K562 (cell line): Measurements from ENCODE around the gene RPL28. TPM values are rescaled to one million over a fixed set of nuclear protein-coding genes. Genes with fewer than 3 reads are reported as not detected.

Experiments used
- ARHGAP35 ChIP-seq: fragments of 450-650 bp; IDR thresholded peaks from 2 replicates; pipeline ENCODE4 v1.6.1; 2018; ENCODE audit not compliant: partially characterized antibody
- CBX3 ChIP-seq, 2 experiments: IDR thresholded peaks; 1 replicate in 1 of 2; 2 replicates in 1 of 2; pipeline ENCODE4 v1.6.1; 2012; ENCODE audit warnings: inconsistent platforms in 2 of 2, low read length in 2 of 2, borderline replicate concordance in 1 of 2, control low read depth in 1 of 2
- FOSL1 ChIP-seq: fragments of 200-800 bp; sonication (Bioruptor generic); conservative IDR thresholded peaks from 2 replicates; pipeline ENCODE4 v1.6.1; 2016; ENCODE audit warnings: missing genetic modification characterization, missing compliant biosample characterization
- FOXA3 ChIP-seq, 2 experiments: fragments of 450-650 bp in 1 of 2; sonication (generic) in 1 of 2; formaldehyde crosslinking; IDR thresholded peaks in 1 of 2; conservative IDR thresholded peaks in 1 of 2; 2 replicates each; pipeline versions ENCODE4 v1.4.0 to v1.8.0; 2020 to 2022; ENCODE audit warnings: mild to moderate bottlenecking in 2 of 2, missing genetic modification reagents in 1 of 2
- GTF2A2 ChIP-seq: IDR thresholded peaks from 2 replicates; pipeline ENCODE4 v1.6.1; 2016; ENCODE audit warnings: mild to moderate bottlenecking, missing genetic modification characterization, missing compliant biosample characterization
- HCFC1 ChIP-seq: IDR thresholded peaks from 2 replicates; pipeline ENCODE4 v1.6.1; 2012; ENCODE audit warnings: low read depth, low read length, improper control_type of control experiment
- HDAC1 ChIP-seq, 2 experiments: fragments of 450-650 bp; IDR thresholded peaks; 2 replicates each; pipeline ENCODE4 v1.6.1; 2016 to 2017; ENCODE audit warnings: inconsistent platforms in 1 of 2, mild to moderate bottlenecking in 1 of 2, moderate library complexity in 1 of 2
- HSF4 ChIP-seq: fragments of 250-450 bp; sonication (Bioruptor Pico); IDR thresholded peaks from 2 replicates; pipeline ENCODE4 v2.1.2; 2022; ENCODE audit warnings: mild to moderate bottlenecking, moderate library complexity, borderline replicate concordance
- MECOM ChIP-seq: fragments of 250-450 bp; sonication (Bioruptor Pico); IDR thresholded peaks from 2 replicates; pipeline ENCODE4 v1.8.0; 2022; ENCODE audit warnings: inconsistent platforms
- NBN ChIP-seq: fragments of 450-650 bp; IDR thresholded peaks from 2 replicates; pipeline ENCODE4 v1.6.1; 2016; ENCODE audit warnings: low read depth, mild to moderate bottlenecking
- NELFE ChIP-seq: IDR thresholded peaks from 2 replicates; pipeline ENCODE4 v1.6.1; 2011; ENCODE audit warnings: mild to moderate bottlenecking; ENCODE audit not compliant: insufficient read depth, insufficient read length
- PCBP1 ChIP-seq: fragments of 200-400 bp; formaldehyde crosslinking; IDR thresholded peaks from 2 replicates; pipeline ENCODE4 v1.6.1; 2018; ENCODE audit warnings: mild to moderate bottlenecking, low read depth, low read length; ENCODE audit not compliant: poor library complexity, severe bottlenecking
- PHF8 ChIP-seq: fragments of 200-600 bp; sonication (generic); IDR thresholded peaks from 2 replicates; pipeline ENCODE4 v1.6.1; 2012; ENCODE audit warnings: mixed run types, mild to moderate bottlenecking, inconsistent platforms, low read length, moderate library complexity, borderline replicate concordance
- POLR2G ChIP-seq: fragments of 200-400 bp; formaldehyde crosslinking; IDR thresholded peaks from 2 replicates; pipeline ENCODE4 v1.6.1; 2017; ENCODE audit warnings: low read depth, mild to moderate bottlenecking, antibody characterized with exemption, low read length, moderate library complexity
- SRSF7 ChIP-seq: fragments of 200-400 bp; formaldehyde crosslinking; optimal IDR thresholded peaks from 2 replicates; pipeline ENCODE3; 2017; ENCODE audit warnings: mild to moderate bottlenecking, low read depth, low read length
- TRIM24 ChIP-seq, 2 experiments: fragments of 450-650 bp; IDR thresholded peaks; 2 replicates each; pipeline ENCODE4 v1.6.1; 2016
- ZNF12 ChIP-seq: sonication (generic); formaldehyde crosslinking; IDR thresholded peaks from 2 replicates; pipeline ENCODE4 v1.4.0; 2020; ENCODE audit warnings: mild to moderate bottlenecking, missing genetic modification reagents
- ZNF3 ChIP-seq: fragments of 250-450 bp; sonication (Bioruptor Pico); IDR thresholded peaks from 2 replicates; pipeline ENCODE4 v1.5.0; 2021; ENCODE audit warnings: mild to moderate bottlenecking, moderate library complexity
- polyA plus RNA-seq, 8 experiments: library from polyadenylated mRNA; depleted of rRNA in 4 of 8; stranded (reverse) in 5 of 8; unstranded in 3 of 8; fragments of >200 nt; fragmentation: Nextera tagmentation in 2 of 8; fragmentation: Illumina TruSeq in 1 of 8; extraction: Ambion mirVana in 2 of 8; extraction: Trizol in 1 of 8; gene quantifications; 2 replicates each; pipeline versions ENCODE4 v1.2.1 to v1.2.3, GENCODE V29; 2011 to 2014; ENCODE audit warnings: inconsistent platforms in 1 of 8, missing spikeins in 1 of 8
- total RNA-seq, 7 experiments: library from RNA; depleted of rRNA in 6 of 7; stranded (reverse); fragments of >200 nt in 6 of 7; fragmentation: Illumina TruSeq in 2 of 7; extraction: Trizol in 2 of 7; gene quantifications; 2 replicates each; pipeline versions ENCODE4 v1.2.1 to v1.2.3, GENCODE V29; 2011 to 2021; ENCODE audit warnings: low replicate concordance in 1 of 7
- TF ChIP-seq, protein P1 (sequence below): fragments of 450-650 bp; IDR thresholded peaks from 2 replicates; pipeline ENCODE4 v1.6.1; 2016; ENCODE audit warnings: low read depth, mild to moderate bottlenecking, moderate library complexity
- TF ChIP-seq, protein P2 (sequence below): fragments of 250-450 bp; sonication (Bioruptor Pico); IDR thresholded peaks from 2 replicates; pipeline ENCODE4 v1.4.0; 2020; ENCODE audit warnings: mild to moderate bottlenecking
- TF ChIP-seq, protein P3 (sequence below): fragments of 150-350 bp; conservative IDR thresholded peaks from 2 replicates; pipeline ENCODE4 v1.6.1; 2014; ENCODE audit warnings: low read length
- TF ChIP-seq, protein P4 (sequence below), 2 experiments: IDR thresholded peaks; 2 replicates each; pipeline ENCODE4 v1.6.1; 2011; ENCODE audit warnings: borderline replicate concordance in 1 of 2, control low read depth in 1 of 2, low read depth in 1 of 2, low read length in 1 of 2, mild to moderate bottlenecking in 1 of 2, mixed read lengths in 1 of 2, moderate library complexity in 1 of 2; ENCODE audit not compliant: insufficient read depth in 1 of 2, insufficient read length in 1 of 2, poor library complexity in 1 of 2, severe bottlenecking in 1 of 2; ENCODE audit errors: extremely low read depth in 1 of 2

The RPL28 gene
- total and polyA plus RNA-seq, 9 of the 15 experiments (the other 6 are each of a cell fraction or from before 2014, with no cell fraction given): 124 to 3,106 (median 622) TPM

DNA sequence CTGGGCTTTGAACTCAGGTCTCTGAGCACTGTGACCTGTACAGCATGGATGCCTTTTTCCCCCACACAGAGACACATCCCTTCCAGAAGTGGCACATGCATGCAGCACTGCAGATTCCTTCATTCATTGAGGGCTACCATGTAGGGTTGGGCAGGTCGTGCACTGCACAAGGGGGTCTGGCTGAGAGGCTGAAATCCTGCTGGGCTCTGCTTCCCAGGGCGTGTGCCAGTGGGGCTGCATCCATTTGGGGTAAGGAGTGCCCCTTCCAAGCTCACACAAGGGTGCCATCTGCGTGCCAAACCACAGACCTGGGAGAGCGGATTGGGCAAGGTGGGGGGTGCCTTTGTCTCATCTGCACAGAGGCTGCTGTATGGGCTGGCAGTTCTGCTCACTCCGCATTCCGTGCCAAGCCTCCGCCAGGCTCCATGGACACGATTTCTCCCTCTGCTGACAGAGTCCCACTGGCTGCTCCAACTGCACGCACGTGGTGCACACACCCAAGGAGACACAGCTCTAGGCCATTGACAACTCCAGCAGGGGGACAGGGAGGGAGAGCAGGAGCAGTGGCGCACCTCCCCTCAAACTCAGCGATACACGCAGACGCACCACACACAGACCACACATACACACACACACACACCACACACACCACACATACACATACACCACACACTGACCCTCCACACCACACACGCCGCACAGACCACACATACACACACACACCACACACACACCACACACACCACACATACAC, 61.9 kb downstream of the RPL28 start (continued):
- TF ChIP-seq, protein P1, sequence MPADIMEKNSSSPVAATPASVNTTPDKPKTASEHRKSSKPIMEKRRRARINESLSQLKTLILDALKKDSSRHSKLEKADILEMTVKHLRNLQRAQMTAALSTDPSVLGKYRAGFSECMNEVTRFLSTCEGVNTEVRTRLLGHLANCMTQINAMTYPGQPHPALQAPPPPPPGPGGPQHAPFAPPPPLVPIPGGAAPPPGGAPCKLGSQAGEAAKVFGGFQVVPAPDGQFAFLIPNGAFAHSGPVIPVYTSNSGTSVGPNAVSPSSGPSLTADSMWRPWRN: no peak
- TF ChIP-seq NBN: no peak
- TF ChIP-seq ZNF12 (CRISPR knock-in tag): no peak
- TF ChIP-seq PHF8: no peak
- no peak for TF ChIP-seq PCBP1
- no peak for TF ChIP-seq FOXA3 (CRISPR knock-in tag; conservative IDR thresholded peaks at IDR 0.05 in 1 of 2, IDR thresholded peaks at IDR 0.05 in 1 of 2)
- no peak for TF ChIP-seq HSF4
- TF ChIP-seq TRIM24 (IDR thresholded peaks at IDR 0.05): no peak
- TF ChIP-seq NELFE: no peak
- TF ChIP-seq SRSF7: no peak
- no peak for TF ChIP-seq ARHGAP35
- no peak for TF ChIP-seq GTF2A2
- TF ChIP-seq, protein P2, sequence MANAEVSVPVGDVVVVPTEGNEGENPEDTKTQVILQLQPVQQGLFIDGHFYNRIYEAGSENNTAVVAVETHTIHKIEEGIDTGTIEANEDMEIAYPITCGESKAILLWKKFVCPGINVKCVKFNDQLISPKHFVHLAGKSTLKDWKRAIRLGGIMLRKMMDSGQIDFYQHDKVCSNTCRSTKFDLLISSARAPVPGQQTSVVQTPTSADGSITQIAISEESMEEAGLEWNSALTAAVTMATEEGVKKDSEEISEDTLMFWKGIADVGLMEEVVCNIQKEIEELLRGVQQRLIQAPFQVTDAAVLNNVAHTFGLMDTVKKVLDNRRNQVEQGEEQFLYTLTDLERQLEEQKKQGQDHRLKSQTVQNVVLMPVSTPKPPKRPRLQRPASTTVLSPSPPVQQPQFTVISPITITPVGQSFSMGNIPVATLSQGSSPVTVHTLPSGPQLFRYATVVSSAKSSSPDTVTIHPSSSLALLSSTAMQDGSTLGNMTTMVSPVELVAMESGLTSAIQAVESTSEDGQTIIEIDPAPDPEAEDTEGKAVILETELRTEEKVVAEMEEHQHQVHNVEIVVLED (CRISPR knock-in tag): no peak
- no peak for TF ChIP-seq POLR2G
- TF ChIP-seq, protein P3, sequence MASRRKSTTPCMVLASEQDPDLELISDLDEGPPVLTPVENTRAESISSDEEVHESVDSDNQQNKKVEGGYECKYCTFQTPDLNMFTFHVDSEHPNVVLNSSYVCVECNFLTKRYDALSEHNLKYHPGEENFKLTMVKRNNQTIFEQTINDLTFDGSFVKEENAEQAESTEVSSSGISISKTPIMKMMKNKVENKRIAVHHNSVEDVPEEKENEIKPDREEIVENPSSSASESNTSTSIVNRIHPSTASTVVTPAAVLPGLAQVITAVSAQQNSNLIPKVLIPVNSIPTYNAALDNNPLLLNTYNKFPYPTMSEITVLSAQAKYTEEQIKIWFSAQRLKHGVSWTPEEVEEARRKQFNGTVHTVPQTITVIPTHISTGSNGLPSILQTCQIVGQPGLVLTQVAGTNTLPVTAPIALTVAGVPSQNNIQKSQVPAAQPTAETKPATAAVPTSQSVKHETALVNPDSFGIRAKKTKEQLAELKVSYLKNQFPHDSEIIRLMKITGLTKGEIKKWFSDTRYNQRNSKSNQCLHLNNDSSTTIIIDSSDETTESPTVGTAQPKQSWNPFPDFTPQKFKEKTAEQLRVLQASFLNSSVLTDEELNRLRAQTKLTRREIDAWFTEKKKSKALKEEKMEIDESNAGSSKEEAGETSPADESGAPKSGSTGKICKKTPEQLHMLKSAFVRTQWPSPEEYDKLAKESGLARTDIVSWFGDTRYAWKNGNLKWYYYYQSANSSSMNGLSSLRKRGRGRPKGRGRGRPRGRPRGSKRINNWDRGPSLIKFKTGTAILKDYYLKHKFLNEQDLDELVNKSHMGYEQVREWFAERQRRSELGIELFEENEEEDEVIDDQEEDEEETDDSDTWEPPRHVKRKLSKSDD: no peak
- no peak for TF ChIP-seq CBX3 (IDR thresholded peaks at IDR 0.05; ENCODE audit: borderline replicate concordance in 1 of 2, low read length in 2 of 2)
- TF ChIP-seq HDAC1 (IDR thresholded peaks at IDR 0.05): peak in 1 of 2 experiments; percentile 41; a peak in 1 of 4 replicates
- TF ChIP-seq, protein P4, sequence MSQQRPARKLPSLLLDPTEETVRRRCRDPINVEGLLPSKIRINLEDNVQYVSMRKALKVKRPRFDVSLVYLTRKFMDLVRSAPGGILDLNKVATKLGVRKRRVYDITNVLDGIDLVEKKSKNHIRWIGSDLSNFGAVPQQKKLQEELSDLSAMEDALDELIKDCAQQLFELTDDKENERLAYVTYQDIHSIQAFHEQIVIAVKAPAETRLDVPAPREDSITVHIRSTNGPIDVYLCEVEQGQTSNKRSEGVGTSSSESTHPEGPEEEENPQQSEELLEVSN (IDR thresholded peaks at IDR 0.05; ENCODE audit: borderline replicate concordance in 1 of 2, extremely low read depth in 1 of 2, insufficient read depth in 1 of 2, insufficient read length in 1 of 2, low read depth in 1 of 2, low read length in 1 of 2, poor library complexity in 1 of 2, severe bottlenecking in 1 of 2): peak; percentile 45 to 61
- no peak for TF ChIP-seq ZNF3 (CRISPR knock-in tag)
- TF ChIP-seq FOSL1 (tag): no peak
- no peak for TF ChIP-seq MECOM (CRISPR knock-in tag)
- TF ChIP-seq HCFC1: no peak
